Naive thymus-derived CD4-positive, alpha-beta T cell (primary cell): ENCODE measurements around the gene MAGI2. TPM values are rescaled to one million over a fixed set of nuclear protein-coding genes. Genes with fewer than 3 reads are reported as not detected.

ENCODE experiments used
- ATAC-seq: fragments of 150-1000 bp; cut with Tn5 transposase; 2 replicates; pipeline ENCODE4 v1.10.0; 2021; ENCODE audit warnings: mild to moderate bottlenecking, moderate library complexity
- CTCF ChIA-PET: fragments of 350-600 bp; sonication (Branson Sonifier 250); formaldehyde crosslinking; loops from one replicate; lab custom pipeline; 2021; ENCODE audit warnings: antibody characterized with exemption; lab: Charles Lee
- POLR2A ChIA-PET: fragments of 350-600 bp; sonication (Branson Sonifier 250); formaldehyde crosslinking; loops from one replicate; lab custom pipeline; 2021; ENCODE audit warnings: antibody characterized with exemption, inconsistent platforms; lab: Charles Lee
- DNase-seq, 9 donors: peaks; one replicate each; pipeline versions ENCODE4 v3.0.0 to v3.0.0-alpha.2; 2020 to 2022; ENCODE audit warnings: mixed read lengths in 1 of 9
- H3K27ac ChIP-seq: one replicate; pipeline ENCODE4 v1.7.0; 2013; ENCODE audit warnings: mild to moderate bottlenecking, low read depth, low read length, moderate library complexity
- H3K27me3 ChIP-seq, 2 donors: one replicate each; pipeline ENCODE4 v1.7.0; 2013; ENCODE audit warnings: low read length in 2 of 2, mild to moderate bottlenecking in 2 of 2, moderate library complexity in 2 of 2; ENCODE audit not compliant: control insufficient read depth in 2 of 2, insufficient read depth in 2 of 2
- H3K36me3 ChIP-seq, 3 experiments: 1 replicate in 2 of 3; 2 replicates in 1 of 3; pipeline ENCODE4 v1.7.0; 2013; ENCODE audit warnings: low read length in 3 of 3, mild to moderate bottlenecking in 3 of 3, moderate library complexity in 1 of 3; ENCODE audit not compliant: insufficient read depth in 3 of 3, control insufficient read depth in 2 of 3
- H3K4me1 ChIP-seq, 2 donors: one replicate each; pipeline ENCODE4 v1.7.0; 2013; ENCODE audit warnings: low read length in 2 of 2, mild to moderate bottlenecking in 2 of 2, moderate library complexity in 1 of 2; ENCODE audit not compliant: control insufficient read depth in 2 of 2, insufficient read depth in 2 of 2
- H3K4me3 ChIP-seq: 2 replicates; pipeline ENCODE4 v1.7.0; 2013; ENCODE audit warnings: mild to moderate bottlenecking, low read length
- H3K9me3 ChIP-seq, 3 experiments: 1 replicate in 2 of 3; 2 replicates in 1 of 3; pipeline ENCODE4 v1.7.0; 2013; ENCODE audit warnings: low read length in 3 of 3; ENCODE audit not compliant: control insufficient read depth in 2 of 3
- H3K27ac Mint-ChIP-seq, 9 donors: one replicate each; pipeline ENCODE4 v1.8.0; 2020 to 2022; ENCODE audit warnings: mixed read lengths in 9 of 9, mild to moderate bottlenecking in 8 of 9, moderate library complexity in 5 of 9, inconsistent platforms in 2 of 9
- H3K27me3 Mint-ChIP-seq, 5 donors: one replicate each; pipeline ENCODE4 v1.8.0; 2021 to 2022; ENCODE audit warnings: mixed read lengths in 5 of 5, mild to moderate bottlenecking in 1 of 5
- H3K36me3 Mint-ChIP-seq, 5 donors: one replicate each; pipeline ENCODE4 v1.8.0; 2020 to 2022; ENCODE audit warnings: mixed read lengths in 5 of 5, mild to moderate bottlenecking in 3 of 5, inconsistent platforms in 1 of 5
- H3K4me1 Mint-ChIP-seq, 7 donors: one replicate each; pipeline ENCODE4 v1.8.0; 2020 to 2022; ENCODE audit warnings: mixed read lengths in 7 of 7, mild to moderate bottlenecking in 3 of 7, inconsistent platforms in 1 of 7
- H3K4me3 Mint-ChIP-seq, 10 donors: one replicate each; pipeline ENCODE4 v1.8.0; 2020 to 2022; ENCODE audit warnings: mild to moderate bottlenecking in 10 of 10, mixed read lengths in 10 of 10, moderate library complexity in 6 of 10, inconsistent platforms in 2 of 10
- H3K9me3 Mint-ChIP-seq, 11 donors: one replicate each; pipeline ENCODE4 v1.8.0; 2020 to 2022; ENCODE audit warnings: mixed read lengths in 11 of 11, mild to moderate bottlenecking in 4 of 11, inconsistent platforms in 1 of 11, moderate library complexity in 1 of 11
- intact Hi-C, 2 donors: fragments of 100-400 bp; cut with micrococcal nuclease; formaldehyde crosslinking; loops; one replicate each; pipeline ENCODE4 v1.15.1; 2023
- polyA plus RNA-seq, 2 donors: library from polyadenylated mRNA; unstranded; fragments of 300-500 nt; fragmentation: Illumina TruSeq; gene quantifications; one replicate each; pipeline ENCODE4 v1.2.3, GENCODE V29; 2021
- total RNA-seq, 6 experiments: library from RNA in 5 of 6; stranded (reverse) in 5 of 6; gene quantifications; 1 replicate in 5 of 6; 2 replicates in 1 of 6; pipeline ENCODE4 v1.2.3 and lab custom pipeline; 2021 to 2026

MAGI2 gene
- total and polyA plus RNA-seq, 7 experiments from 2014 or later: 0.05 to 0.67 (median 0.15) TPM; not detected in 3

GRCh38 chr7:77989981-77990566 is 1463.4 kb downstream of the MAGI2 start:
- DNase-seq: no peak
- Histone ChIP-seq H3K27ac (no peak overlapping the region), H3K4me3 (no peak overlapping the region), H3K9me3 (no peaks in the 10 kb centered on the region), H3K27me3 (no peaks in the 10 kb centered on the region), H3K4me1 (no peaks in the 10 kb centered on the region), H3K36me3 (no peaks in the 10 kb centered on the region)
- ChIA-PET CTCF (no interaction called here), POLR2A (no interaction called here)
- H3K4me1 Mint-ChIP-seq: no peaks in the 10 kb centered on the region
- peaks cover 0 to 18% (median 6%) of the 10 kb centered on the region in 5 donors for H3K27me3 Mint-ChIP-seq
- H3K4me3 Mint-ChIP-seq: no peak overlapping the region
- intact Hi-C loops: no loop called here
- H3K27ac Mint-ChIP-seq: no peak overlapping the region
- no peaks in the 10 kb centered on the region for H3K9me3 Mint-ChIP-seq
- ATAC-seq: no peak
- no peaks in the 10 kb centered on the region for H3K36me3 Mint-ChIP-seq

DNA sequence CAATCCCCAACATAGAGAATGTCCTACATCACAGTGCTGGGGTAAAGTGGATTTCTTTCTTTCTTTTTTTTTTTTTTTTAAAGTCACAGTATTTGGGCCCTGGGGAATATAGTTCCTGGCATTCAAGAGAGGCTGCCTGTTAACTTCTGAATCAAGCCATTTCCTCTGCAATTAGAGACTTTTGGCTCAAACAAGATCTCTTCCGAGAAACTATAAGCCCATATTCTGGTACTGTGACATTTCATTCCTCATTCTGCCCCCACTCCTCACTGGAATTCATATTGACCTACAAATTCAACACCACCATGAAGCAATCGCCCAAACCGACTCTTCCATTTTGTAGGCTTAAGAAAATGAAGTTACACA is 1467.5 kb downstream of the MAGI2 start:
- Mint-ChIP-seq H3K27ac (no peak overlapping the region), H3K27me3 (peaks cover 0 to 18% (median 2%) of the 10 kb centered on the region in 5 donors), H3K9me3 (no peaks in the 10 kb centered on the region), H3K36me3 (no peaks in the 10 kb centered on the region), H3K4me3 (no peak overlapping the region), H3K4me1 (no peaks in the 10 kb centered on the region)
- ChIA-PET CTCF (no interaction called here), POLR2A (no interaction called here)
- Histone ChIP-seq H3K27me3 (no peaks in the 10 kb centered on the region), H3K4me1 (no peaks in the 10 kb centered on the region), H3K9me3 (no peaks in the 10 kb centered on the region), H3K27ac (no peak overlapping the region), H3K4me3 (no peak overlapping the region), H3K36me3 (no peaks in the 10 kb centered on the region)
- intact Hi-C loops: no loop called here
- DNase-seq: no peak
- no peak for ATAC-seq

- POLR2A ChIA-PET: no interaction called here
- DNase-seq: no peak
- ATAC-seq: no peak
- intact Hi-C loops: no loop called here
- Histone ChIP-seq H3K36me3 (no peaks in the 10 kb centered on the region), H3K4me3 (no peak overlapping the region), H3K4me1 (no peaks in the 10 kb centered on the region), H3K27me3 (no peaks in the 10 kb centered on the region), H3K27ac (no peak overlapping the region), H3K9me3 (no peaks in the 10 kb centered on the region)
- Mint-ChIP-seq H3K36me3 (no peaks in the 10 kb centered on the region), H3K27ac (no peak overlapping the region), H3K4me3 (no peak overlapping the region), H3K9me3 (no peaks in the 10 kb centered on the region), H3K27me3 (peaks cover 0 to 21% (median 0%) of the 10 kb centered on the region in 5 donors), H3K4me1 (no peaks in the 10 kb centered on the region)
- CTCF ChIA-PET: no interaction called here
Observed at GRCh38 chr7:77985232-77985973, 1468.1 kb downstream of the MAGI2 start.

DNA sequence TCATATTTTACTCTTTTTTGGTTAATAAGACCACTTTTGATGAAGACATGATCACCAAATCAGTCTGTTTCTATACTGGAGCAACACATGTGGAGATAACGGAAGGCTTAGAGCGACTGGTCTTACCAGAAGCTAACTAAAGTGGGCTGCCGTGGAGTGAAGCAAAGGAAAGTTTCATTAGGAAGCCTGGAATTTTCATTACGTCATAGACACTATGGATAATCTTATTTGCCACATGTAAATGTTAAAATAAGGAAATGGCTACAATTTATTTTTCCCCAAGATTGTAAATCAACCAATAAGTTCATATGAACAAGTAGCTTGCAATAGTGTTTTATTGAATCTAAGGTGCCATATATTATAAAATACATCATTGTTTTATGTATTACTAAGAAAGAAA is 1469.5 kb downstream of the MAGI2 start:
- intact Hi-C loops: no loop called here
- Mint-ChIP-seq H3K4me1 (no peaks in the 10 kb centered on the region), H3K9me3 (no peaks in the 10 kb centered on the region), H3K27me3 (peaks cover 0 to 15% (median 0%) of the 10 kb centered on the region in 5 donors), H3K4me3 (no peak overlapping the region), H3K27ac (no peak overlapping the region), H3K36me3 (no peaks in the 10 kb centered on the region)
- no peaks in the 10 kb centered on the region for H3K4me1 ChIP-seq
- ChIA-PET CTCF (no interaction called here), POLR2A (no interaction called here)
- ATAC-seq (no peak), DNase-seq (no peak)
- no peaks in the 10 kb centered on the region for H3K36me3 ChIP-seq
- no peak overlapping the region for H3K27ac ChIP-seq
- H3K27me3 ChIP-seq: no peaks in the 10 kb centered on the region
- H3K9me3 ChIP-seq: no peaks in the 10 kb centered on the region
- H3K4me3 ChIP-seq: no peak overlapping the region

DNA sequence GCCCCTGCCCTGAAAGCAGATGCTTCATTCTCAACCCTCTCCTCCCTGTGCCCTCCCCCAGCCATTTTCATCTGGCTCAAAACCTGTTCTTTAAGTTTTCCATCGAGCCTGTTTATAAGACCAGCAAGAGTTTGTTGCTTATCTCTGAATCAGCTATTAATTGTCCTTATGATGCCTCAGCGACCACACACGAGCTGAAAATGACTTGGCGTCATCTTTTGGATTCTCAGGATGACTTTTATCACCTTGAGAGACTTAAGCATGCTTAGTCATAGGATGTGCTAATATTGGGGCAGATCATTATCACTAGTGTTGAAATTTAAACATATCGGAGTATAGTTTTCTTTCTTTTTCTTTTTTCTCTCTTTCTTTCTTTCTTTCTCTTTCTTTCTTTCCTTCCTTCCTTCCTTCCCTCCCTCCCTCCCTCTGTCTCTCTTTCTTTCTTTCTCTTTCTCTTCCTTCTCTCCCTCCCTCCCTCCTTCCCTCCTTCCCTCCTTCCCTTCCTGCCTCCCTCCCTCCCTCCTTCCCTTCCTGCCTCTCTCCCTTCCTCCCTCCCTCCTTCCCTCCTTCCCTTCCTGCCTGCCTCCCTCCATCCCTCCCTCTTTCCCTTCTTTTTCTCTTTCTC is 1470.4 kb downstream of the MAGI2 start:
- Histone ChIP-seq H3K9me3 (no peaks in the 10 kb centered on the region), H3K4me1 (no peaks in the 10 kb centered on the region), H3K4me3 (no peak overlapping the region), H3K27me3 (no peaks in the 10 kb centered on the region), H3K36me3 (no peaks in the 10 kb centered on the region), H3K27ac (no peak overlapping the region)
- no peaks in the 10 kb centered on the region for H3K9me3 Mint-ChIP-seq
- intact Hi-C loops: no loop called here
- no peaks in the 10 kb centered on the region for H3K36me3 Mint-ChIP-seq
- H3K4me1 Mint-ChIP-seq: no peaks in the 10 kb centered on the region
- peaks cover 0 to 11% (median 0%) of the 10 kb centered on the region in 5 donors for H3K27me3 Mint-ChIP-seq
- ChIA-PET CTCF (no interaction called here), POLR2A (no interaction called here)
- H3K27ac Mint-ChIP-seq: no peak overlapping the region
- no peak for ATAC-seq
- DNase-seq: no peak
- H3K4me3 Mint-ChIP-seq: no peak overlapping the region

- ATAC-seq: no peak
- H3K36me3 Mint-ChIP-seq: no peaks in the 10 kb centered on the region
- intact Hi-C loops: no loop called here
- CTCF ChIA-PET: no interaction called here
- no peak overlapping the region for H3K4me3 Mint-ChIP-seq
- H3K27ac Mint-ChIP-seq: no peak overlapping the region
- no peaks in the 10 kb centered on the region for H3K27me3 ChIP-seq
- no peaks in the 10 kb centered on the region for H3K9me3 Mint-ChIP-seq
- no peak overlapping the region for H3K27ac ChIP-seq
- H3K4me1 Mint-ChIP-seq: peaks cover 0 to 3% (median 0%) of the 10 kb centered on the region in 7 donors
- peaks cover 0 to 4% (median 0%) of the 10 kb centered on the region in 5 donors for H3K27me3 Mint-ChIP-seq
- H3K9me3 ChIP-seq: no peaks in the 10 kb centered on the region
- no peaks in the 10 kb centered on the region for H3K36me3 ChIP-seq
- no peak overlapping the region for H3K4me3 ChIP-seq
- POLR2A ChIA-PET: no interaction called here
- H3K4me1 ChIP-seq: no peaks in the 10 kb centered on the region
- no peak for DNase-seq
Observed at GRCh38 chr7:77980087-77980713, 1473.3 kb downstream of the MAGI2 start.
